Activated naive CD8-positive, alpha-beta T cell treated with anti-CD3 and anti-CD28 coated beads for 36 hours (primary cell): ENCODE results near the gene MCAT. TPM values are rescaled to one million over a fixed set of nuclear protein-coding genes. Genes with fewer than 3 reads are reported as not detected.
"Not testable (repeated sequence)": the region's sequence is repeated elsewhere in the genome, so short reads cannot be mapped to it uniquely, and the experiment has no call there.

Experiments used
- DNase-seq: peaks from one replicate; pipeline ENCODE4 v3.0.0; 2021
- H3K27ac Mint-ChIP-seq: one replicate; pipeline ENCODE4 v1.8.0; 2022; ENCODE audit warnings: mild to moderate bottlenecking, moderate library complexity, mixed read lengths
- H3K27me3 Mint-ChIP-seq: one replicate; pipeline ENCODE4 v1.8.0; 2022; ENCODE audit warnings: mild to moderate bottlenecking, mixed read lengths
- H3K36me3 Mint-ChIP-seq: one replicate; pipeline ENCODE4 v1.8.0; 2021; ENCODE audit warnings: mild to moderate bottlenecking, mixed read lengths
- H3K4me1 Mint-ChIP-seq: one replicate; pipeline ENCODE4 v1.8.0; 2021; ENCODE audit warnings: mixed read lengths
- H3K4me3 Mint-ChIP-seq: one replicate; pipeline ENCODE4 v1.8.0; 2022; ENCODE audit warnings: mild to moderate bottlenecking, moderate library complexity, mixed read lengths
- H3K9me3 Mint-ChIP-seq: one replicate; pipeline ENCODE4 v1.8.0; 2022; ENCODE audit warnings: mixed read lengths
- total RNA-seq, 2 experiments: library from RNA; stranded (reverse); gene quantifications; one replicate each; pipeline ENCODE4 v1.2.3, GENCODE V29; 2021

Gene MCAT
- total RNA-seq, 2 experiments from 2014 or later: 28.0 to 29.1 TPM

DNA sequence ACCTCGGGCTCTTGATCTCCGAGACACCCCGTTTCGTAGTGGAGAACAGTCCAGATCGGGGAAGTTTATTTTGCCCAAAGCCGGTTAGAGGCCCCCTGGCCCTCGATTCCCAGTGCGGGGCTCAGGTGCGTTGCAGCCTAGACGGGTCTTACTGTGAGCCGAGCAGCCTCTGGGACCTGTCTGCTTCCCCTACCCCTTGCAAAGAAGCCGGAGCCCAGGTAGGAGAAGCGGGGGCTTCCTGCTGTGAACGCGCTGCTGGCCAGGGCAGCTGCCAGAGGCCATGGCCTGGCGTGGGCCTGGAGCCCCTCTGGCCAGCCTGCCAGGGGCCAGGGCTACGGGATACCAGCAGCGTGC is 8.8 kb upstream of the MCAT start:
- Mint-ChIP-seq H3K27ac (peak overlapping the region; percentile 79), H3K4me1 (peaks cover 19% of the 10 kb centered on the region), H3K27me3 (no peaks in the 10 kb centered on the region), H3K4me3 (peak overlapping the region; percentile 85), H3K36me3 (peaks cover 1% of the 10 kb centered on the region), H3K9me3 (no peaks in the 10 kb centered on the region)
- peak; percentile 20 for DNase-seq

DNA sequence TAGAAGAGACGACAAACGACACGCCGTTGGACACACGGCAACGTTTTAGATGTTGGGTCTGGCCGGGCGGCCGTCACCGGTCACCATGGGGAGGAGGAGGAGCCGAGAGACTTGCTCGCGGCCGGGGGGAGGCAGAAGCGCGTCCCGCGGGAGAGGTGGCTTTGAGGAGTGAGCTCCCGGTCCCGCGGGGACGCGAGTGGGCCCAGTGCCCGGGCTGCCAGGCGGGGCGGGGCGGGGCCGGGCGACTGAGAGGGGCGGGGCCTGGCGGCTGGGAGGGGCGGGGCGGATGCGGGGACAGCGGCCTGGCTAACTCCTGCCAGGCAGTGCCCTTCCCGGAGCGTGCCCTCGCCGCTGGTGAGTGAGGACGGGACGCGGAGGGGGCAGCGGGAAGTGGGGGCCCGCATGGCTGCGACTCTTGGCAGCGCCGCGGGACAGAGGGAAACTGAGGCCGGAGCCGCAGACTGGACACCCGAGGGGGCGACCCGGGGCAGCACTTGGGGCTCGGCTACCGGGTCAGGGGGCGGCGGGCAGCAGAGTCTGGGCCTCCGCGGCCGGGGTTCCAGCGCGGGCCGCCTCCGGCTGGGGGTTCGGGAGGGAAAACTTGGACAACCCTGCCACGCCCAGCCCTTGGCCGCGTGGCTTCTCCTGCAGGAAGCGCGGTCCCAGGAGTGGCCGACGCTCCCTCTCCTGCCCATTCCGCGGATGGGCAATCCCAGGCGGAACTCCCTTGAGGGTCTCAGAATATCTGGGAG is 8.2 kb upstream of the MCAT start, which contains the start of gene TSPO:
TSS of gene TSPO (plus strand) at position 309 of the 752 bp plus-strand sequence. CDS start 7,680 bp downstream, outside the sequence.
- Mint-ChIP-seq H3K27me3 (no peaks in the 10 kb centered on the region), H3K36me3 (peaks cover 1% of the 10 kb centered on the region), H3K4me3 (peak within 1 kb of the TSS; percentile 85), H3K27ac (peak within 1 kb of the TSS; percentile 90), H3K9me3 (no peaks in the 10 kb centered on the region), H3K4me1 (peaks cover 19% of the 10 kb centered on the region)
- peak; percentile 61 for DNase-seq

DNA sequence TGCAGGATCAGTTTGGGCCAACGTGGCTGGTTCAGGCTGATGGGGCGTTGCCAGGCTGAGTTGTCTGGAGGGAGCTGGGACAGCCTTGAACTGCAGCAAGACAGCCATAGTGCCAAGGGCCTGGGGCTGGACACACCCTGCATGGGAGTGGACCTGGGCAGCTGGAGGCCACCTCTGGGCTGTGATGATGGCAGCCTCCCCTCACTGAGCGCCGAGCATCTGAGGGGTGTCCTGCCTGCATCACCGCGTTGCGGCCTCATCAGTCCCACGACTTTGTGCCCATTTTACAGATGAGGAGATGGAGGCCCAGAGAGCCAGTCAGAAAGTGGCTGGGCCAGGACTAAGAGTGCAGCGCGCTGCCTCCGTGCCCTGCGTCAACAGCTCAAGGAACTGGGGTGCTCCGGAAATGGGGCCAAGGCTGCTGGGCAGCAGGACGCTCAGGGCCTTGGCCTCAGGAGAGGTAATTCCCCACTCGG is 7.6 kb upstream of the MCAT start:
- peaks cover 1% of the 10 kb centered on the region for H3K36me3 Mint-ChIP-seq
- DNase-seq: no peak
- H3K4me3 Mint-ChIP-seq: peak overlapping the region; percentile 85
- H3K27me3 Mint-ChIP-seq: no peaks in the 10 kb centered on the region
- peak overlapping the region; percentile 90 for H3K27ac Mint-ChIP-seq
- H3K4me1 Mint-ChIP-seq: peaks cover 19% of the 10 kb centered on the region
- H3K9me3 Mint-ChIP-seq: no peaks in the 10 kb centered on the region

DNA sequence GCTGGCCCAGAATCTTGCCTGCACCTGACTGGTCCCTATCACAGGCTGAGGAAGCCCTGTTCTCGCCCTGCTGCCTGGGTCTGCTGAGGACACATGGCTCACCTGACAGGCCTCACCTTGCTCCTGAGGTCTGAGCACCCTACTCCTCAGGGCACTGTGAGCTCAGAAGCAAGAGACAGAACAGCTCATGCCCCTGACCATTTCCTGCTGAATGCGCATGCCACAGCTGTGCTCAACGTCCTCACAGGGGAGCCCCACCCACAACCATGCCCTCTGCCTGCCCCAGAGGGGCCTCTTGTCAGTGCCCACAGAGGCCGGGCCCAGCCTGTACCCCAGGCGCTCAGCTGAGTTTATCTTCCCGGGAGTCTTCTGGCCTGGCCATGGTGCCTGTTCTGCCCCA is 5.4 kb upstream of the MCAT start:
- peaks cover 16% of the 10 kb centered on the region for H3K4me1 Mint-ChIP-seq
- no peaks in the 10 kb centered on the region for H3K9me3 Mint-ChIP-seq
- DNase-seq: no peak
- no peak overlapping the region for H3K27ac Mint-ChIP-seq
- no peaks in the 10 kb centered on the region for H3K27me3 Mint-ChIP-seq
- peaks cover 1% of the 10 kb centered on the region for H3K36me3 Mint-ChIP-seq
- H3K4me3 Mint-ChIP-seq: no peak overlapping the region

DNA sequence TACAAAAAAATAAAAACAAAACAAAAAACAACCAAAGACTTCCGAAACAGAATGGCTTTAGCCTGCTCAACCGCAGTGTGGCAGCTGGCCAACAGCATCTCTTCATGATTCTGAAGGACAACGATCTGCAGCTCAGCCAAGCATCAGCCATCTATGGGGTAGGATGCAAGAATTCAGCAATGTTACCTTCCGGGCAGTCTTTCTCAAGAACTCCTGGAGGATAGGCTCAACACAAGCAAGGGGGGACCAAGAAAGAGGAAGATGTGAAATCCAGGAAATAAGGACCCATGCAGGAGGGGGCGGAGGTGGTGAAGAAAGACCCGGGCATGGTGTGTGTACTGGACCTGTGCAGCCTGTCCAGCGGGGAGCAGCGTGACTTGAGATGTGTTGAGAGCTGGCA is 4.6 kb upstream of the MCAT start:
- no peak overlapping the region for H3K4me3 Mint-ChIP-seq
- peaks cover 16% of the 10 kb centered on the region for H3K4me1 Mint-ChIP-seq
- no peaks in the 10 kb centered on the region for H3K27me3 Mint-ChIP-seq
- no peak for DNase-seq
- H3K9me3 Mint-ChIP-seq: no peaks in the 10 kb centered on the region
- H3K27ac Mint-ChIP-seq: peak overlapping the region; percentile 19
- no peaks in the 10 kb centered on the region for H3K36me3 Mint-ChIP-seq

DNA sequence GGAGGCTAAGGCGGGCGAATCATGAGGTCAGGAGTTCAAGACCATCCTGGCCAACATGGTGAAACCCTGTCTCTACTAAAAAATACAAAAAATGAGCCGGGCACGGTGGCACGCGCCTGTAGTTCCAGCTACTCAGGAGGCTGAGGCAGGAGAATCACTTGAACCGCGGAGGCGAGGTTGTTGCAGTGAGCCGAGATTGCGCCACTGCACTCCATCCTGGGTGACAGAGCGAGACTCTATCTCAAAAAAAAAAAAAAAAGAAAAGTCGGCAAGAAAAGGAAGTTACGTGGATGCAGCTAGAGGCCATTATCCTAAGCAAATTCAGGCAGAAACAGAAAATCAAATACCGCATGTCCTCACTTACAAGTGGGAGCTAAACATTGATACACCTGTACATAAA is 3.1 kb upstream of the MCAT start:
- DNase-seq, H3K36me3 Mint-ChIP-seq, H3K9me3 Mint-ChIP-seq, H3K4me3 Mint-ChIP-seq, H3K27ac Mint-ChIP-seq, H3K27me3 Mint-ChIP-seq: not testable (repeated sequence)
- H3K4me1 Mint-ChIP-seq: peaks cover 25% of the 10 kb centered on the region

DNA sequence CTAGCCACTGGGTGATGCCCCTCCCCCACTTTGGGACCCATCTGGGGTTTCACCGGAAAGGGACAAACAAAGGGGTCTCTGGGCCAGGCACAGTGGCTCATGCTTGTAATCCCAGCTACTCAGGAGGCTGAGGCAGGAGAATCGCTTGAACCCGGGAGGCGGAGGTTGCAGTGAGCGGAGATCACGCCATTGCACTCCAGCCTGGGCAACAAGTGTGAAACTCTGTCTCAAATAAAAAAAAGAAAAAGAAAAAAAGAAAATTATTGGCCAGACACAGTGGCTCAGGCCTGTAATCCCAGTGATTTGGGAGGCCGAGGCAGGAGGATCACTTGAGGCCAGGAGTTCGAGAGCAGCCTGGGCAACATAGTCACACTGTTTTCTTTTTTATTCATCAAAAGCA is 2.2 kb upstream of the MCAT start:
- not testable (repeated sequence) for H3K27me3 Mint-ChIP-seq, H3K36me3 Mint-ChIP-seq, H3K9me3 Mint-ChIP-seq, H3K4me3 Mint-ChIP-seq, DNase-seq, H3K27ac Mint-ChIP-seq
- H3K4me1 Mint-ChIP-seq: peaks cover 22% of the 10 kb centered on the region

DNA sequence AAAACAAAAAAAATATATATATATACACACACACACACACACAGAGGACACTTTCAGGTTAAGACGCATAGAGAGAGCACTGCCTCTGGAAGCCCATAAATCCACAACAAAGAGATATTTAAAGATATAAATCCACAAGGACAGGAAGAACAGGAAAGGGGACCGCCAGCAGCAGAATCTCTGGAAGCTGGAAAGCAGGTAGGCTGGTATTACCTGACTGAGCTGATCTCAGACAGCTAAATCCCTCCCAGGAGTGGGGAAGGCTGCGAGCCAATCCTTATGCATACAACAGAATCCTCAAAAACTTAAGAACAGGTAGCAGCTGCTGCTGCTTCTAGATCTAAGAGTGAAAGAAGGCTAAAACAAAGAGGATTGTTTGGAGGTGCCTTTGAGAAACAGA is 1.8 kb upstream of the MCAT start:
- Mint-ChIP-seq H3K27me3 (no peaks in the 10 kb centered on the region), H3K4me1 (peaks cover 22% of the 10 kb centered on the region), H3K27ac (no peak overlapping the region), H3K4me3 (no peak overlapping the region), H3K9me3 (no peaks in the 10 kb centered on the region), H3K36me3 (peaks cover 7% of the 10 kb centered on the region)
- DNase-seq: no peak

DNA sequence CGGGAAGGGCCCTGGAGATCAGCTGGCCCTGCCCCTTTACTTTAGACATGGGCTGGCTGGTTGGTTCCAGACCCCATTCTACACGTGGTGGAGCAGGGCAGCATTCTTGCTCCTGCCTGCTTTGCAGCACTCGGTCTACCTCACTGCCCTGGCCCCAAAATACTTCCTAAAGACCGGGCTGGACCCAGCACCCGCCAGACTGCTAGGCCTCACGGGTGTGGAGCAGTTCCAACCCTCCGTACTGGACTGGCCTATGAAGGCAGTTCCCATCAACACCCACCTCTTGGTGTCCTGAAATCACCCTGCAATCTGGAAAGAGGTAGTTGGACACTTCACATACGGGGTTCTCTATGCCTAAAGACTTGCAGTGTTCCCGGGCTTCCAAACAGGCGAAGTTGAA is 6.4 kb downstream of the MCAT start:
- Mint-ChIP-seq H3K9me3 (no peaks in the 10 kb centered on the region), H3K36me3 (peaks cover 27% of the 10 kb centered on the region), H3K27me3 (no peaks in the 10 kb centered on the region), H3K27ac (no peak overlapping the region), H3K4me3 (no peak overlapping the region), H3K4me1 (peaks cover 7% of the 10 kb centered on the region)
- no peak for DNase-seq

DNA sequence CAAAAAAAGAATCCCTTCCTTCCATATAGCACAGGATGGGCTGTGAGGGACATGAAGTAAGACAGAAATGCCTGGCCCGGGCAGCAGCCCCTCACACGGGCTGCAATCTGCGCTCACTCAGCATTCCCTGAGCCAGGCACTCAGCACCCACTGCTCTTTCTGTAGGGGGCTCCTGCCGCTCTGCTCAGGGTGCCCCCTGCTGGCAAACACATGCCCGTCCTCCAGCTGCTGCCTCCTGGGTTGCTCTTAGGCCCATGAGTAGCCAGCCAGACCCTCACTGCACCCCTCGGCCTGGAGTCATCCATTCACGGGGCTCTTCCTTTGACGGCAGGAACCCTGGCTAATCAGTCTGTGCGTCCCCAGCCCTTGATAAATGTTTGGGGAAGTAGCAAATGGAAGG is 6.9 kb downstream of the MCAT start:
- H3K4me3 Mint-ChIP-seq: no peak overlapping the region
- H3K27me3 Mint-ChIP-seq: no peaks in the 10 kb centered on the region
- peaks cover 26% of the 10 kb centered on the region for H3K36me3 Mint-ChIP-seq
- no peak overlapping the region for H3K27ac Mint-ChIP-seq
- peak; percentile 43 for DNase-seq
- peaks cover 4% of the 10 kb centered on the region for H3K4me1 Mint-ChIP-seq
- H3K9me3 Mint-ChIP-seq: no peaks in the 10 kb centered on the region

DNA sequence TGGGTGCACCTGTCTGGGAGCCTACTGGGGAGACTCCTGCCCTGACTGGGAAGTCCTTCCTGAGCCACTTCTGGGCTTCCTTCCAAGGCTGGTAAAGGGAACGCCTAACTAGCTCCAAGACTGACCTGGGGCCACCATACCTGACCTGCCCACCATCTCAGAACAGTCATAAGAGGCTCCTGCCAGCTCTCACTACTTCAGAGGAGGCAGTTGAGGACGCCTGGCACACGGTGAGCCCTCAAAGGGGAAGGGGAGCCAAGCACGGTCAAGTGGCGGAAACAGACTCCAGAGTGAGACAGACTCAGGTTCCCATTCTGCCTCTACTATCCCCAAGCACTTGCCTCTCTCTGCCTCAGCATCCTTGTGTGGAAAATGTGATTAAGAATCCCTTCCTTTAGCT is 7.6 kb downstream of the MCAT start:
- Mint-ChIP-seq H3K36me3 (peaks cover 21% of the 10 kb centered on the region), H3K4me1 (no peaks in the 10 kb centered on the region), H3K9me3 (no peaks in the 10 kb centered on the region), H3K4me3 (no peak overlapping the region), H3K27me3 (no peaks in the 10 kb centered on the region), H3K27ac (no peak overlapping the region)
- no peak for DNase-seq

DNA sequence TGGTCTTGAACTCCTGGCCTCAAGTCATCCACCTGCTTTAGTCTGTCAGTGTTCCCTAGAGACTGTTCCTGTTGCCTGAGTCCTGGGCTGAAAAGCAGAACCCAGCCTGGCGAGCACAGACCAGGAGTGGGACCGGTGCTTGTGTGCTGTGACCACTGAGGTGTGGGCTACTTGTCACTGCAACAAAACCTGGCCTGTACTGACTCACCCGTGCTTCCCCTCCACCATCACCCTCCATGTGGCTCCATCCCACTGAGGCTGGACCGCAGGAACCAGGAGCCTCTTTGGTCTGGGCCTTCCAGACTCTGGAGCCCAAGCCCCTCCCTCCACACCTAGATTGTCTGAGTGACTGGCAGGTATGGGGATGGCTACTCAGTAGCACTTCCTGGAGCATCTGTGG is 8.6 kb downstream of the MCAT start:
- DNase-seq: no peak
- no peaks in the 10 kb centered on the region for H3K27me3 Mint-ChIP-seq
- H3K27ac Mint-ChIP-seq: no peak overlapping the region
- H3K4me1 Mint-ChIP-seq: no peaks in the 10 kb centered on the region
- no peaks in the 10 kb centered on the region for H3K9me3 Mint-ChIP-seq
- no peak overlapping the region for H3K4me3 Mint-ChIP-seq
- H3K36me3 Mint-ChIP-seq: peaks cover 21% of the 10 kb centered on the region

DNA sequence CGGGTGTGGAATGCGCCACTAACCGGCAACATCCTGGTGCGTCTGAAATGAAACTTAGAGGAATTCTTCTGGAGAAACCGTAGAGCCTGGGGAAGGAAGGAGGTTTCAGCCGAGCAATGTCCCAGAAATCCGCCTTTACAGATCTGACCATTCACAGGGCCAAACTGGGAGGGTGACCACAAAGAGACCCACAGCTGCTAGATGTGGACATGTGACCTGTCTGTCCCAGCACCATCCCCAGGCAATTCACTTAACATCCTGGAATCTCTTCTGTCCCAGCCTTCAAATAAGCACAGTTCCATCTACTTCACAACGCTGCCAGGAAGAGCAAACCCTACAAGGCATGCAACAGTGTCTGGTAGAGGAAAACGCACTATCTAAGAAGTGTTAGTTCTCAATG is 9.8 kb downstream of the MCAT start:
- no peak for DNase-seq
- peaks cover 3% of the 10 kb centered on the region for H3K4me1 Mint-ChIP-seq
- no peak overlapping the region for H3K27ac Mint-ChIP-seq
- H3K36me3 Mint-ChIP-seq: peaks cover 19% of the 10 kb centered on the region
- no peaks in the 10 kb centered on the region for H3K9me3 Mint-ChIP-seq
- no peak overlapping the region for H3K4me3 Mint-ChIP-seq
- H3K27me3 Mint-ChIP-seq: no peaks in the 10 kb centered on the region

DNA sequence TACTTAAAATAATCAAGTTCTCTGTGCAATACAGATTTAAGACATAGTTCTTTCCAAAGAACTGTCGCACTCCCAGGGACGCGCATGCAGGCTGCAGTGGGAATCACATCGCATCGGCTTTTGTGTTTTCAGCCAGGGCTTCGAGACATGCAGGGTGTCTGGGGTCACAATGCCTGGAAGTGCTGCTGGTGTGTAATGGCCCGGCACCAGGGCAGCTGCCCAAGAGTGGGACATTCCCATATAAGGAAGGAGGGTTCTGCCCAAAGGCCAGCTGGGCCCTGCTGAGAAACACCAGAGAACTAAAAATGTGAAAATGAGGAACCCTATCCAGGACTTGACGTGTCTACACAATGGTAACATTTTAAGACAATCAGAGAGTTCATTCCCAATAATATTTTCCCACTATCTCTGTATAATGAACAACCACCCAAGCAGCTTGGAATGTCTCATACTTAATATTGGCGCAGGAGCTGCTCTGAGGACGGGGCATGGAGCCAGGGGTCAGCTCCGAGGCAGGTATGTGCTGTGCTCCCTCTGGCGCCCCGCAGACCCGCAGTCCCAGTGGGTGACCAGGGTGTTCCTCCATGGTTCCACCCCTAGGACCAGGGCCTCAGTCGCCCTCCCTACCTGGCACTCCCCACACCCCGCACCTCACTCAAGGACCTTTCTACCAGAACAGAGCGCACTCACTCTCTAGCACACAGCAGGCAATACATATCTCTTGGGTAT is 11.3 kb downstream of the MCAT start:
- no peak overlapping the region for H3K4me3 Mint-ChIP-seq
- H3K4me1 Mint-ChIP-seq: peaks cover 7% of the 10 kb centered on the region
- DNase-seq: no peak
- no peaks in the 10 kb centered on the region for H3K27me3 Mint-ChIP-seq
- H3K27ac Mint-ChIP-seq: no peak overlapping the region
- H3K36me3 Mint-ChIP-seq: peaks cover 13% of the 10 kb centered on the region
- H3K9me3 Mint-ChIP-seq: no peaks in the 10 kb centered on the region

DNA sequence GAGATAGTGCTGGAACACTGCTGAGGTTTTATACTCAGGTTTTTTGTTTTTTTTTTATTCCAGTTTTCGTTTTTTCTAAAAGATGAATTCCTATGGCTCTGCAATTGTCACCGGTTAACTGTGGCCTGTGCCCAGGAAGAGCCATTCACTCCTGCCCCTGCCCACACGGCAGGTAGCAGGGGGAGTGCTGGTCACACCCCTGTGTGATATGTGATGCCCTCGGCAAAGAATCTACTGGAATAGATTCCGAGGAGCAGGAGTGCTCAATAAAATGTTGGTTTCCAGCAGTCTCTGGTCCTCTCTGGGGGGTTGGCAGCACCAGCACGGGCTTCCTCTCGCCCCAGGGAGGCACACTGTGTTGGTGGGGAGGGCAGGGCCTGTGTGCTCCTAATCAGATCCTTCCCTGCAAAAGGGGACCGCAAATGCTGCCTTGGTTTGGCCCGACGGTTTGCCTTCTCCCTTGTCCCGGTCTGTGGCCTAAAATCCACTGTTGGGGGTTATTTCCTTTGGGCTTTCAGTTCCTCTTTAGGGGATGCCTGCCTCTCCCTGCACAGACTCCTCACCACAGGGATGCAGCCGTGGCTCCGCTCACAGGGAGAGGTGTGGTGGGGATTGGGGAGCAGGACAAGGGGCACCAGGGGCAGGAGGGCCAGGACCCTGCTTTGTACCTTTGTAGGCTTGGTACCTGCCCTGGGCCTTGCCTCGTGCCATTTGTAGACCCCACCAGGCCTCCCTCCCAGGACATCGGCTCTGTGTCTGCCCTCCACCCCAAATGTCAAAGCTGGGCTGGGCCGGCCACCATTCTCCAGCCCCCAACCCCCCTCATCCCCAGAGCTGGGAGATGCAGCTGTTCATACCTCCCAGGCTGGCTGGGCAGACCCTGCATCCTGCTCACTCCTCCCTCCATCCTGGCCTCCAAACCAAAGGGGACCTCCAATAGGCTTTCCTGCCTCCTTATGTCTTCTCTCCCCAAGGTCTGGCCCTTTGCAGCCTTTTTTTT is 13.5 kb downstream of the MCAT start:
- H3K4me3 Mint-ChIP-seq: no peak overlapping the region
- no peak overlapping the region for H3K27ac Mint-ChIP-seq
- H3K36me3 Mint-ChIP-seq: peaks cover 6% of the 10 kb centered on the region

More for the DNA sequence above, 13.5 kb downstream of the MCAT start:
- H3K9me3 Mint-ChIP-seq: no peaks in the 10 kb centered on the region
- H3K4me1 Mint-ChIP-seq: peaks cover 8% of the 10 kb centered on the region
- no peak for DNase-seq
- no peaks in the 10 kb centered on the region for H3K27me3 Mint-ChIP-seq
